ENCODE measurements around the gene CCND1.

DNA sequence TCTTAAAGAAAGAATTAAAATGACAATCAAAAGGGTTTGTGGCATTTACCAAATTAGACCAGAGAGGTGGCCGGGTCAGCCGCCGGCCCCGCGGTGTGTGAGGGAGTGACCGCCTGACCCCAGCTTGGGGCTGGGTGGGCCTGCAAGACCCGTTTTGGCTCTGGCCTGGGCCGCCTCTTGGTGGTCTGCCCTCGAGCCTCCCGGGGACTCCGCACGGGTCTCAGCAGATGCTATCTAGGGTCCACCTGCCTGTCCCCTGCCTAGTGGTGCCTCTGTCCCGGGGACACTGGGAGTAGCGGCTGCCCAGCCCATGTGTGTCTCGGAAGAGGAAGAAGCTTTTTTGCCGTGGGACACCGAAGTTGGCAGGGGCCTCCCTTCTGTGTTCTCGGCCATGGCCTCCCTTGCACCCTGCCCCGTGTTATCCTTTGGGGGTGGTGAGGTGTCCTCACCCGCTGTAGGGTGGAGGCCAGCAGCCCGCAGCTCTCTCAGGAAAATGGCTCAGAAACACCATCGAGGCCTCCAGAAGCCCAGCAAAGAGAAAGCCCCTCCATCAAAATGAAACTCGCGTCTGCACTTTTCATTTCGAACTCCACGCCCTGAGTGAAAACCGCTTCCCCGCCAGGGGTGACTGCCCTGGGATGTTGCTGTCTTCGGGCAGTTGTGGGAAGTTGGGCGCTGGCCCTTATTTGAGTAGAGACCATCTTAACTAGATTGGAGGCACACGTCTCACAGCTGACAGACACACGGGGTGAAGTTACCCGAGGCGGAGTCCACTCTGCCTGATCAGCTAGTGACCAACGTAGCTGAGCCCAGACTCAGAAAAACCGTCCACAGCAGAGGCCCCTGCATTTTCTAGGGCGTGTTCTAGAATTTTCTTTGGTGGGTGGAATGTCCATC is 8.0 kb downstream of the CCND1 start:
- TF ChIP-seq, protein P1, sequence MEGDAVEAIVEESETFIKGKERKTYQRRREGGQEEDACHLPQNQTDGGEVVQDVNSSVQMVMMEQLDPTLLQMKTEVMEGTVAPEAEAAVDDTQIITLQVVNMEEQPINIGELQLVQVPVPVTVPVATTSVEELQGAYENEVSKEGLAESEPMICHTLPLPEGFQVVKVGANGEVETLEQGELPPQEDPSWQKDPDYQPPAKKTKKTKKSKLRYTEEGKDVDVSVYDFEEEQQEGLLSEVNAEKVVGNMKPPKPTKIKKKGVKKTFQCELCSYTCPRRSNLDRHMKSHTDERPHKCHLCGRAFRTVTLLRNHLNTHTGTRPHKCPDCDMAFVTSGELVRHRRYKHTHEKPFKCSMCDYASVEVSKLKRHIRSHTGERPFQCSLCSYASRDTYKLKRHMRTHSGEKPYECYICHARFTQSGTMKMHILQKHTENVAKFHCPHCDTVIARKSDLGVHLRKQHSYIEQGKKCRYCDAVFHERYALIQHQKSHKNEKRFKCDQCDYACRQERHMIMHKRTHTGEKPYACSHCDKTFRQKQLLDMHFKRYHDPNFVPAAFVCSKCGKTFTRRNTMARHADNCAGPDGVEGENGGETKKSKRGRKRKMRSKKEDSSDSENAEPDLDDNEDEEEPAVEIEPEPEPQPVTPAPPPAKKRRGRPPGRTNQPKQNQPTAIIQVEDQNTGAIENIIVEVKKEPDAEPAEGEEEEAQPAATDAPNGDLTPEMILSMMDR (IDR thresholded peaks at IDR 0.05) = no peak
- TF ChIP-seq POLR2A (IDR thresholded peaks at IDR 0.05) = no peak
